GM23248 (cell line): ENCODE measurements around the gene SERINC2.

Experiments
- EZH2 ChIP-seq: fragments of 200-600 bp; sonication (generic); IDR thresholded peaks from 2 replicates; pipeline ENCODE4 v1.6.1; 2018; ENCODE audit warnings: antibody characterized with exemption, mild to moderate bottlenecking; ENCODE audit not compliant: insufficient read depth, poor library complexity, severe bottlenecking
- EZH2phosphoT487 ChIP-seq: fragments of 200-600 bp; sonication (generic); IDR thresholded peaks from 2 replicates; pipeline ENCODE4 v1.6.1; 2018; ENCODE audit warnings: antibody characterized with exemption, moderate library complexity, mild to moderate bottlenecking, low read depth; ENCODE audit not compliant: insufficient read depth

GRCh38 chr1:31366796-31367195 is 46.2 kb upstream of the SERINC2 start:
- TF ChIP-seq EZH2 (no peak), EZH2phosphoT487 (no peak)
